Suprapubic skin (tissue), 4 donors: ENCODE data around the gene NOP56. TPM values are rescaled to one million over a fixed set of nuclear protein-coding genes. Genes with fewer than 3 reads are reported as not detected.
A peak's percentile ranks its signal among the peaks of the same experiment; 100 is the strongest.
"Not testable (repeated sequence)": the region's sequence is repeated elsewhere in the genome, so short reads cannot be mapped to it uniquely, and the experiment has no call there.

Experiments used
- DNase-seq, 2 donors: peaks; one replicate each; pipeline ENCODE4 v3.0.0-alpha.2; 2019; ENCODE audit warnings: low spot score in 2 of 2
- H3K27ac ChIP-seq: fragments of 200-600 bp; sonication (generic); one replicate; pipeline ENCODE4 v1.5.1; 2019
- H3K27me3 ChIP-seq: fragments of 200-600 bp; sonication (generic); one replicate; pipeline ENCODE4 v1.5.1; 2019
- H3K36me3 ChIP-seq: fragments of 200-600 bp; sonication (generic); one replicate; pipeline ENCODE4 v1.5.1; 2019
- H3K4me1 ChIP-seq: fragments of 200-600 bp; sonication (generic); one replicate; pipeline ENCODE4 v1.5.1; 2019
- H3K4me3 ChIP-seq: fragments of 200-600 bp; sonication (generic); one replicate; pipeline ENCODE4 v1.5.1; 2019; ENCODE audit warnings: mild to moderate bottlenecking
- H3K9me3 ChIP-seq: fragments of 200-600 bp; sonication (generic); one replicate; pipeline ENCODE4 v1.5.1; 2019
- CTCF ChIP-seq, 2 donors: fragments of 200-600 bp in 1 of 2; fragments of 450-650 bp in 1 of 2; sonication (generic) in 1 of 2; IDR thresholded peaks; one replicate each; pipeline ENCODE4 v1.5.1; 2016 to 2019; ENCODE audit warnings: antibody characterized with exemption in 2 of 2, mild to moderate bottlenecking in 1 of 2, moderate library complexity in 1 of 2
- EP300 ChIP-seq: sonication (generic); formaldehyde crosslinking; IDR thresholded peaks from one replicate; pipeline ENCODE4 v1.6.1; 2017; ENCODE audit warnings: antibody characterized with exemption
- POLR2A ChIP-seq, 2 donors: fragments of 450-650 bp; IDR thresholded peaks; one replicate each; pipeline ENCODE4 v1.6.1; 2017; ENCODE audit warnings: antibody characterized with exemption in 2 of 2, mild to moderate bottlenecking in 2 of 2, moderate library complexity in 2 of 2
- POLR2AphosphoS5 ChIP-seq, 3 donors: sonication (generic); formaldehyde crosslinking; IDR thresholded peaks; one replicate each; pipeline ENCODE4 v1.6.1; 2017; ENCODE audit warnings: antibody characterized with exemption in 3 of 3
- WGBS: methylation state at CpG from one replicate; pipeline ENCODE4 v1.1.5; 2018; 5-methylcytosine and 5-hydroxymethylcytosine counted together
- total RNA-seq, 4 donors: library from RNA; depleted of rRNA; stranded (reverse); fragments of >200 nt; gene quantifications; one replicate each; pipeline ENCODE4 v1.1.0, GENCODE V29; 2016

NOP56 gene
- total RNA-seq, 4 donors from 2014 or later = 81.2 to 140 (median 109) TPM

DNA sequence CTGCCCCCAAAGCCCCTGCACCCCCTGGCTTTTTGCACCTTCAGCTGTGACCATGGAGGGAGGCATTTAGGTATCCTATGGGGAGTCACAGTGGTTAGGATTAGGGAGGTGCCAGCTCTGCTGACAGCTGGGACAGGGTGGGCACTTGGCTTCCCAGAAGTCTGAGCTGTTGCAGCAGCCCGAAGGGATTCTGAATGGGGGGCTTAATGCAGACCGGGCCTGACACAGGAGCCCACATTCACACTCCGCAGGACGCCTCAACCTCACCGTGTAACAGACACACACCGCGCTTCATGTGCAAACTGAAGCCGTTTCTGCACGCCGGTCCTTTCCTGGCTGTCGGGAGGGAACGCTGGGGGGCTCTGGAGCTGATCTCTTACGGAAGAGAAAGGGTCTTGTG lies 42.1 kb downstream of the NOP56 start:
- peaks cover 14% of the 10 kb centered on the region for H3K4me1 ChIP-seq
- no peaks in the 10 kb centered on the region for H3K9me3 ChIP-seq
- H3K36me3 ChIP-seq = no peaks in the 10 kb centered on the region
- WGBS = 81% methylated on average over 11 of the region's 13 CpGs
- TF ChIP-seq CTCF (IDR thresholded peaks at IDR 0.05) = no peak
- no peak for TF ChIP-seq POLR2AphosphoS5 (IDR thresholded peaks at IDR 0.05)
- TF ChIP-seq EP300 = no peak
- no peak for TF ChIP-seq POLR2A (IDR thresholded peaks at IDR 0.05)
- no peak overlapping the region for H3K27ac ChIP-seq
- peak; percentile 38 to 63 for DNase-seq
- peaks cover 34% of the 10 kb centered on the region for H3K27me3 ChIP-seq
- no peak overlapping the region for H3K4me3 ChIP-seq

GRCh38 chr20:2695206-2695983 lies 43.0 kb downstream of the NOP56 start:
- Histone ChIP-seq H3K9me3 (no peaks in the 10 kb centered on the region), H3K4me1 (peaks cover 14% of the 10 kb centered on the region), H3K4me3 (no peak overlapping the region), H3K27me3 (peaks cover 34% of the 10 kb centered on the region), H3K27ac (no peak overlapping the region), H3K36me3 (no peaks in the 10 kb centered on the region)
- DNase-seq = peak; percentile 48 to 57
- 83% methylated on average over 13 of the region's 13 CpGs for WGBS
- TF ChIP-seq EP300 = no peak
- no peak for TF ChIP-seq POLR2A (IDR thresholded peaks at IDR 0.05)
- TF ChIP-seq POLR2AphosphoS5 (IDR thresholded peaks at IDR 0.05) = no peak
- TF ChIP-seq CTCF (IDR thresholded peaks at IDR 0.05) = no peak

DNA sequence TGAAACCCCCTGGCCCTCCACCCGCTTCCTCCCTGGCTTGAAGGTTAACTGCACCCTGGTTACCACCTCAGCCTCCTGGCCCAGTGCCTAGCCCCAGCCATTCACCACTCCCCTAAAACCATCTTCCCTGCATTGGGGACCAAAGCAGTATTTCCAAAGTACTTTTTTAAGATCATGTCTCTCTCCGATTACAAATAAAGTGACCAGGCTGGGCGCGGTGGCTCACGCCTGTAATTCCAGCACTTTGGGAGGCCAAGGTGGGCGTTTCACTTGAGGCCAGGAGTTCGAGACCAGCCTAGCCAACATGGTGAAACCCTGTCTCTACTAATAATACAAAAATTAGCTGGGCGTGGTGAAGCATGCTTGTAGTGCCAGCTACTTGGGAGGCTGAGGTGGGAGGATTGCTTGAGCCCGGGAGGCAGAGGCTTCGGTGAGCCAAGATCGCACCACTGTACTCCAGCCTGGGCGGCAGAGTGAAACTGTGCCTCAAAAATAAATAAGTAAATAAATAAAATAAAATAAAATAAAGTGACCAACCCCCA lies 43.6 kb downstream of the NOP56 start:
- H3K27ac ChIP-seq, H3K36me3 ChIP-seq, H3K9me3 ChIP-seq, H3K4me3 ChIP-seq: not testable (repeated sequence)
- peak; percentile 34 to 43 for DNase-seq
- peaks cover 14% of the 10 kb centered on the region for H3K4me1 ChIP-seq
- WGBS = 96% methylated on average over 12 of the region's 12 CpGs
- H3K27me3 ChIP-seq = peaks cover 34% of the 10 kb centered on the region

DNA sequence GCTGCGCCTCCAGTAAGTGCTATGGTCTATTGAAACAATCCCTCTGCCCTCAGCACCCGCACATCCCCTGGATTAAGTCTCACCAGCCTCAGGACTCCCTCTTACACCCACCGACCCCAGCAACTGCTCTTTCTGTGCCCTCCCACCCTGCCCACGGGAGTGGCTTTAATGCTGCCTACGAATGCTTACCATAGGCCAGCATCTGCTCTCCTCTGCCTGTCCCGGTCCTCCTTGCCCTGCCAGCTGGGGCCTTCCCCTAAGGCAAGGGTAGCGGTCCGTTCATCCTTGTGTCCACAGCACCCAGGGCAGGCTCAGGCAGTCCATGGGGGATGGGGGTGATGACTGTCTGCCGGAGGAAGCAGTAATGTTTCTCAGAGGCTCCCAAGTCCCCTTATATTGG lies 44.2 kb downstream of the NOP56 start:
- no peaks in the 10 kb centered on the region for H3K36me3 ChIP-seq
- peaks cover 31% of the 10 kb centered on the region for H3K27me3 ChIP-seq
- peak; percentile 47 to 76 for DNase-seq
- 89% methylated on average over 7 of the region's 9 CpGs for WGBS
- H3K27ac ChIP-seq = no peak overlapping the region
- H3K4me1 ChIP-seq = peaks cover 14% of the 10 kb centered on the region
- no peak overlapping the region for H3K4me3 ChIP-seq
- TF ChIP-seq POLR2A (IDR thresholded peaks at IDR 0.05) = no peak
- no peak for TF ChIP-seq CTCF (IDR thresholded peaks at IDR 0.05)
- TF ChIP-seq POLR2AphosphoS5 (IDR thresholded peaks at IDR 0.05) = no peak
- TF ChIP-seq EP300 = no peak
- H3K9me3 ChIP-seq = no peaks in the 10 kb centered on the region

- TF ChIP-seq POLR2AphosphoS5 (IDR thresholded peaks at IDR 0.05) (no peak), POLR2A (IDR thresholded peaks at IDR 0.05) (no peak), CTCF (IDR thresholded peaks at IDR 0.05) (no peak), EP300 (no peak)
- Histone ChIP-seq H3K4me3 (no peak overlapping the region), H3K4me1 (peaks cover 9% of the 10 kb centered on the region), H3K27me3 (peaks cover 29% of the 10 kb centered on the region), H3K27ac (no peak overlapping the region), H3K9me3 (no peaks in the 10 kb centered on the region), H3K36me3 (no peaks in the 10 kb centered on the region)
- 77% methylated on average over 2 of the region's 3 CpGs for WGBS
- DNase-seq = peak in 1 of 2 donors; percentile 70
Observed at GRCh38 chr20:2697768-2698167, 45.3 kb downstream of the NOP56 start.
